ENCODE measurements around the gene RAB3A.
A peak's percentile ranks its signal among the peaks of the same experiment; 100 is the strongest.

Gene RAB3A

GRCh38 chr19:18155095-18156087 is 48.5 kb downstream of the RAB3A start:
- H3K4me3 ChIP-seq (ENCODE audit: low read depth, low read length), result no peak overlapping the region
- TF ChIP-seq CTCF (conservative IDR thresholded peaks at IDR 0.05; ENCODE audit: low read depth, low read length), result no peak
- DNase-seq (ENCODE audit: low read depth), result no peak

- no peak for TF ChIP-seq CTCF (conservative IDR thresholded peaks at IDR 0.05; ENCODE audit: low read depth, low read length)
- peak overlapping the region; percentile 89 for H3K4me3 ChIP-seq (ENCODE audit: low read depth, low read length)
- DNase-seq (ENCODE audit: low read depth), result no peak
Measured at GRCh38 chr19:18153556-18154134, 50.2 kb downstream of the RAB3A start.

GRCh38 chr19:18152817-18153555 is 50.9 kb downstream of the RAB3A start, which contains the start of gene PIK3R2:
TSS of gene PIK3R2 (plus strand) at chr19:18153163. CDS start at chr19:18155880, 2,717 bp downstream.
- H3K4me3 ChIP-seq (ENCODE audit: low read depth, low read length), result peak within 1 kb of the TSS; percentile 89
- TF ChIP-seq CTCF (conservative IDR thresholded peaks at IDR 0.05; ENCODE audit: low read depth, low read length), result no peak
- DNase-seq (ENCODE audit: low read depth), result peak; percentile 99

GRCh38 chr19:18152442-18152816 is 51.4 kb downstream of the RAB3A start:
- peak; percentile 99 for DNase-seq (ENCODE audit: low read depth)

GRCh38 chr19:18150776-18151624 is 52.8 kb downstream of the RAB3A start:
- no peak for DNase-seq (ENCODE audit: low read depth)
- H3K4me3 ChIP-seq (ENCODE audit: low read depth, low read length), result no peak overlapping the region

More at GRCh38 chr19:18152442-18152816, 51.4 kb downstream of the RAB3A start:
- peak; percentile 79 for TF ChIP-seq CTCF (conservative IDR thresholded peaks at IDR 0.05; ENCODE audit: low read depth, low read length)
- peak overlapping the region; percentile 67 for H3K4me3 ChIP-seq (ENCODE audit: low read depth, low read length)

More at GRCh38 chr19:18150776-18151624, 52.8 kb downstream of the RAB3A start:
- TF ChIP-seq CTCF (conservative IDR thresholded peaks at IDR 0.05; ENCODE audit: low read depth, low read length), result no peak
